ENCODE results near the gene PHKA1. TPM values are rescaled to one million over a fixed set of nuclear protein-coding genes. Genes with fewer than 3 reads are reported as not detected.
A peak's percentile ranks its signal among the peaks of the same experiment; 100 is the strongest.
"Not testable (repeated sequence)": the region's sequence is repeated elsewhere in the genome, so short reads cannot be mapped to it uniquely, and the experiment has no call there.

Gene PHKA1
- total RNA-seq, 2 donors from 2014 or later, result 7.3 to 10.3 TPM

- ATAC-seq; intact Hi-C loops (cut with DNase I); DNase-seq: not testable (repeated sequence)
These were observed 123.1 kb downstream of the PHKA1 start for GRCh38 chrX:72591038-72591437.

GRCh38 chrX:72584163-72584562, 129.9 kb downstream of the PHKA1 start:
- ATAC-seq (no peak), DNase-seq (no peak)
- intact Hi-C loops (cut with DNase I), result no loop called here

DNA sequence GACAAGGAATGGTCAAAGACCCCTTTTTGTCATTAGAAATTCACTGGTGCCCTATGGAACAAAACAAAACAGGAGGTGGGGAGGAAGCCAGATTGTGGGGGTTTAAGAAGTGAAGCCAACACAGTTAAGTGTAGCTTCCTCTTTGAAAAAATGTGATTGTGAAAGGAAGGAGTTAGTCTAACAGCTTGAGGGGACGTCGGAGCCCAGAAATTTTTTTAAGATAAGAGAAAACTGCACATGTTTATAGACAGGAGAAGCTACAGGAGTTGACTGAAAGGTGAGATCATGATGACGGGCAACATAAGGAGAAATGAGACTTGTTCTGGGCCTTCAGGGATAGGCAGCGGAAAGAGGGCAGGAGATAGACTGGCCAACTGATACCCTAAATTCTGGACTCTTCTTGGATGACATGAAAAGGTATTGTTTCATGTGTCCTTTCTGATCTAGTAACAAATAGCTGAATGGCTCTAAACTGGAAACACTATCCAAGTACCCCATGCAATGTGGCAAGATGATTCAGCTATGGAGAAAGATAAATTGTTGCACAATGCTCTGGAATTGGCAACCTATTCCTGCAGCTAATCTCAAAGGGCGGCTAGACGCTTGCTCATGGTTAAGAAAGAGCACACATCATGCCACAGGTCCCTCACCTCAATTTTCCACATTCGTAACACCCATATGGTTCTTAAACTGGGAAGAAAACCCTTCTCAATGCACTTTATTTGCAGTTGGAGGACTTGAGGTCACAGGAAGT, 137.8 kb downstream of the PHKA1 start:
- intact Hi-C loops (cut with DNase I), result no loop called here
- ATAC-seq (peak in 1 of 2 donors; percentile 68), DNase-seq (no peak)

DNA sequence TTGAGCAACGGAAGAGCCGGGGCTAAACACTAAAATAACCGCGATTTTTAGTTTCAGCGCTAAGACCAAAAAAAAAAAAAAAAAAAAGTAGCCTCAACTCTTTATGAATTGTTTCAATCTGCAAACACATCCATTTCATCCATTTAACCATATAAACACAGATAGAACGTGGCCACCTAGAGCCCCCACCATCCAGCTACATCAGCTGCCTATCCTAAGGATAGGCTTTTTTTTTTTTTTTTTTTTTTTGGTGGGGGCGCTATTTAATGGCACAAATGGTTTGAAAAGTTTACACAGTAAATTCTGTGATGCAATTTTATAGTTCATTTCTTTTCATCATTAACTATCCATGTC, 141.0 kb downstream of the PHKA1 start:
- DNase-seq (no peak), ATAC-seq (no peak)
- intact Hi-C loops (cut with DNase I), result no loop called here

DNA sequence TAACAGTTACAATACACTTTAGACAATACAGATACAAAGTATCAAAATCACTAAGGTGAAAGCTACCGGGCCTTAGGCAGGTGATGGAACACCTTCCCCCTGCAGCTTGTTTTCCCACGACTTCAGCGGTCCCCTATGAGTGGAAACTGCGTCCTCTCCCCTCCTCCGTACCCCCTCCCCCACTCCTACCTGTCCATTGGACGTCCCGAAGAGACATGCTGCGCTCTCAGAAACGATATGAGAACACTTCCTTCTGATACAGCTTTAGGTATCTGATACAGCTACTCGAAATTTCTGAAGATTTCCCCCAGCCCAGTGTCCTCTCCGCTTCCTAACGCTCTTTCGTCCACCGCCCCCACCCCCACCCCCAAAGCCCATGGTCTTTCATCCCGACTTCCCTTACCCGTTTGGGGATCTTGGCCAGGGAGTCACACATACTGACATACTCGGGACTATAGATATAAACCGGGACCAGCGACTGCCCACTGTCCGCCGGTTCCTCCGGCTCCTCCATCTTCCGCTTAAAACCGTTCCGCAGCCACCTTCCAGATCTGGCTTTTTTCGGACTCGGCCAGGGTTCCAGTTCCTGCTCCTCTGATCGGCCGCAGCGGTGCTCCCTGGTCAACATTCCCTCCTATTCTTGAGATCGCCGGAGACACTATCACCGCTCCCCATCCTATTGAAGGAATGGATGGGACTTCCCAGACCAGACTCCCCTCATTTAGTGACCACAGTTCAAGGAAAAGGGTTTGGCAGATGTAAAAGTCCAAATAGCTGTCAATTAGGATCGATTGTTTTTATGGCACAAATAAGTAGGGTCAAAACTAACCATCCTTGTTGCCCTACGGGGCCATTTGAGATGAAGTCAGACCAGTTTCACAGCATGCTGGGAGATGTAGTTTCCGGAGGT, 141.6 kb downstream of the PHKA1 start, which contains the start of gene HDAC8:
Gene HDAC8, minus strand, starts transcription at position 596 of the 910 bp plus-strand sequence. Its CDS starts 82 bp downstream, at position 514.
- DNase-seq (peak; percentile 77), ATAC-seq (peak; percentile 92)
- intact Hi-C loops (cut with DNase I), result no loop called here

DNA sequence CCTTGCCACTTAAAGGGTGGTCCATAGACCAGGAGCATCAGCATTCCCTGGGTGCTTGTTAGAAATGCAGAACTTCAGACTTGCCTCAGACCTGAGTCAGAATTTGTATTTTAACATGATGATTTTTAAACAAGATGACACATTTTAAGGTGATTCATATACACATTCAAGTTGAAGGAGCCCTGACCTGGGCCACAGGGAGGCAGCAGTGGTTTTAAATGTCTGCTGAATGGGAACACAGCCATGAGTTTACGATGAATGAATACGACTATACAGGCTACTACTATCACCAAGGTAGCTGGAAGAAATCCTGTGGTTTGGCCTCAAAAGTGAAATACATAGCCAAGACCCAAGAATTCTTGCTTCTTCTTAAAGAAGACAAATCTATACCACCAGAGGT, 144.3 kb downstream of the PHKA1 start:
- no peak for DNase-seq
- intact Hi-C loops (cut with DNase I), result no loop called here

DNA sequence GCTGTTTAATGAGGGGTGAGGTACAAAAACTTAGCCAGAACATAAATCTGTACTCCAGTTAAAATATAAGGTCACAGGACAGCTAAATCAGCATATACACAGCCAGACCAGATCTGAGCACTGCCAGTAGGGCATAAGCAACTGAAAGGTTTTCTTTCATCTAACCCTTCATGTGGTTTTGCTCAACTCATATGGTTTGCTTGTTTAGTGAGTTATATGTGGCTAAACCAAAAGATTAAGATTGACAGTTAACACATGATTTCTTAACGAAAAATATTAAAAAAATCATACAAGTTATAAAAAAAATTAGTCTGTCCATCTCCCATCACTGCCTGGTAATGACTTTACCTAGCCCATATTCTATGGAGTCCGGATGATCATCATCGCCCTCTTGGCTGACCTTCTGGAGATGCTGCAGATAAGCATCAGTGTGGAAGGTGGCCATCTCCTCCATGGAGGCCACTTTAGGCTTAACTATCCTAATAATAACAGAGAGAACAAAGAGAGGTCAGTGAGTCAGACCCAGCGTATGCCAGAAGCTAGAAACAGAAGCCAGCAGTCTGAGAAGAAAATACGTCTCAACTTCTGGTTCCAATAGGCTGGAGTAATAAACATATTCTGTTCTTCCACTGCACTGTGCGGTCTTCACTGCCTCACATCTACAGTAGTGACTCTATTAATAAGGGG, 145.6 kb downstream of the PHKA1 start:
- DNase-seq, result no peak
- intact Hi-C loops (cut with DNase I), result no loop called here
- no peak for ATAC-seq

More for the DNA sequence above, 144.3 kb downstream of the PHKA1 start:
- ATAC-seq, result no peak

- intact Hi-C loops (cut with DNase I), result no loop called here
- ATAC-seq, result no peak
- no peak for DNase-seq
These were observed 147.7 kb downstream of the PHKA1 start for GRCh38 chrX:72566448-72566847.

DNA sequence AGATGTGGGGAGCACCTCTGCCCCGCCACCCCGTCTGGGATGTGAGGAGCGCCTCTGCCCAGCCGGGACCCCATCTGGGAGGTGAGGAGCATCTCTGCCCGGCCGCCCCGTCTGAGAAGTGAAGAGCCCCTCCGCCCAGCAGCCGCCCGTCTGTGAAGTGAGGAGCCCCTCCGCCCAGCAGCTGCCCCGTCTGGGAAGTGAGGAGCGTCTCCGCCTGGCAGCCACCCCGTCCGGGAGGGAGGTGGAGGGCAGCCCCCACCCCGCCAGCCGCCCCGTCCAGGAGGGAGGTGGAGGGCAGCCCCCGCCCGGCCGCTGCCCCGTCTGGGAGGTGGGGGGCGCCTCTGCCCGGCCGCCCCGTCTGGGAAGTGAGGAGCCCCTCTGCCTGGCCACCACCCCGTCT, 154.5 kb downstream of the PHKA1 start:
- not testable (repeated sequence) for ATAC-seq

GRCh38 chrX:72554448-72555140, 159.5 kb downstream of the PHKA1 start:
- no peak for DNase-seq
- intact Hi-C loops (cut with DNase I), result no loop called here
- ATAC-seq, result no peak

More for the DNA sequence above, 154.5 kb downstream of the PHKA1 start:
- intact Hi-C loops (cut with DNase I); DNase-seq: not testable (repeated sequence)

DNA sequence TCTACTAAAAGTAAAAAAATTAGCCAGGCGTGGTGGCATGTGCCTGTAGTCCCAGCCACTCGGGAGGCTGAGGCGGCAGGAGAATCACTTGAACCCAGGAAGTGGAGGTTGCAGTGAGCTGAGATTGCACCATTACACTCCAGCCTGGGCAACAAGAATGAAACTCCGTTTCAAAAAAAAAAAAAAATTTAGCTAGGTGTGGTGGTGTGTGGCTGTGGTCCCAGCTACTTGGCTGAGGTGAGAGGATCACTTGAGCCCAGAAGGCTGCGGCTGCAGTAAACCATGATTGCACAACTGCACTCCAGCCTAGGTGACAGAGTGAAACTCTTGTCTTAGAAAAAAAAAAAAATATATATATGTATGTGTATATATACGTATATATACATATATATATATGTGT, 161.7 kb downstream of the PHKA1 start:
- ATAC-seq; intact Hi-C loops (cut with DNase I); DNase-seq: not testable (repeated sequence)

GRCh38 chrX:72545990-72546389, 168.1 kb downstream of the PHKA1 start:
- intact Hi-C loops (cut with DNase I), result no loop called here

DNA sequence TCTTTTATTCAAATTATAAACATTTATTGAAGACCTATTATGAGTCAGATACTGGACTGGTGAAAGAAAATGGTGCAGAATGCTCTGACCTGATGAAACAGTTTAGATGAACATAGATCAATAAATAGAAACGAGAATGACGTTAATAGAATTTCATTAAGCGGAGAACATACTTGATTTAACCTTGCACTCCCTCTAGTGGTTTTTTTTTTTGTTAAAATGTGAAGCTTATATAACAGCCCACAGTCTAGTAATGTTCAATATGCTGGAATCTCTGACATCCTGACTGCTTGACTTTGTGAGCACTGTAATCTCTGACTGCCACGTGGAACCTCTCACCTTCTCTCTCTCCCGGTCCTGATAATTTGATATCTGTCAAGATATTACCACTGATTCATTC, 173.8 kb downstream of the PHKA1 start:
- intact Hi-C loops (cut with DNase I), result loop anchor here in 1 of 2 donors (5.0 kb wide), 2 partner anchors 243 to 293 kb away; no protein-coding TSS in a partner anchor
- ATAC-seq, result peak; percentile 49 to 68
- DNase-seq, result no peak

More at GRCh38 chrX:72545990-72546389, 168.1 kb downstream of the PHKA1 start:
- ATAC-seq, result no peak
- no peak for DNase-seq

- ATAC-seq, result no peak
- DNase-seq, result no peak
- intact Hi-C loops (cut with DNase I), result loop anchor here in 1 of 2 donors (5.0 kb wide), 2 partner anchors 243 to 293 kb away; no protein-coding TSS in a partner anchor
These were observed 174.3 kb downstream of the PHKA1 start for GRCh38 chrX:72539822-72540221.

DNA sequence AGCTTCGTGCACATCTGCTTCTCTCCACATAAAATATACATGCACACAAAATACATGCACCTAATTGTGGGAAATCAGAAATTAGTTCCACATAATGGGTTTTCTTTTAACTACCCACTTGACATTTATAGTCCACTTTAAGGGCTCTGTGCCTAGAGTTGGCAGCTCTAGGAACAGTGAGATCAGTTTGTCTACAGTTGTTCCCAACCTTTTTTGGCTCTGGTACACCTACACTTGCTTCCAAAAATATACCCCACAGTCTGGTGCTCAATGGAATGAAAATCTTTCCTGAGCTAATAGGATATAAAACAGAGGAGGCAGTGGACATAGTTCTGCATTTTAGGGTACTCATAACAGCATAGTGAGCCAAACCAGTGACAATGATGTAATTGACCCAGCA, 177.6 kb downstream of the PHKA1 start:
- peak; percentile 71 to 82 for ATAC-seq
- intact Hi-C loops (cut with DNase I), result no loop called here
- DNase-seq, result no peak

GRCh38 chrX:72532366-72532765, 181.7 kb downstream of the PHKA1 start:
- DNase-seq (no peak), ATAC-seq (no peak)
- intact Hi-C loops (cut with DNase I), result no loop called here
